GF-D8 (cell line): ENCODE results near the gene ESCO1.
"Not testable (repeated sequence)": the region's sequence is repeated elsewhere in the genome, so short reads cannot be mapped to it uniquely, and the experiment has no call there.

Source experiments
- DNase-seq: peaks from one replicate; lab custom pipeline; 2025; lab: John Stamatoyannopoulos, UW

ESCO1 gene, protein sequence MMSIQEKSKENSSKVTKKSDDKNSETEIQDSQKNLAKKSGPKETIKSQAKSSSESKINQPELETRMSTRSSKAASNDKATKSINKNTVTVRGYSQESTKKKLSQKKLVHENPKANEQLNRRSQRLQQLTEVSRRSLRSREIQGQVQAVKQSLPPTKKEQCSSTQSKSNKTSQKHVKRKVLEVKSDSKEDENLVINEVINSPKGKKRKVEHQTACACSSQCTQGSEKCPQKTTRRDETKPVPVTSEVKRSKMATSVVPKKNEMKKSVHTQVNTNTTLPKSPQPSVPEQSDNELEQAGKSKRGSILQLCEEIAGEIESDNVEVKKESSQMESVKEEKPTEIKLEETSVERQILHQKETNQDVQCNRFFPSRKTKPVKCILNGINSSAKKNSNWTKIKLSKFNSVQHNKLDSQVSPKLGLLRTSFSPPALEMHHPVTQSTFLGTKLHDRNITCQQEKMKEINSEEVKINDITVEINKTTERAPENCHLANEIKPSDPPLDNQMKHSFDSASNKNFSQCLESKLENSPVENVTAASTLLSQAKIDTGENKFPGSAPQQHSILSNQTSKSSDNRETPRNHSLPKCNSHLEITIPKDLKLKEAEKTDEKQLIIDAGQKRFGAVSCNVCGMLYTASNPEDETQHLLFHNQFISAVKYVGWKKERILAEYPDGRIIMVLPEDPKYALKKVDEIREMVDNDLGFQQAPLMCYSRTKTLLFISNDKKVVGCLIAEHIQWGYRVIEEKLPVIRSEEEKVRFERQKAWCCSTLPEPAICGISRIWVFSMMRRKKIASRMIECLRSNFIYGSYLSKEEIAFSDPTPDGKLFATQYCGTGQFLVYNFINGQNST

DNA sequence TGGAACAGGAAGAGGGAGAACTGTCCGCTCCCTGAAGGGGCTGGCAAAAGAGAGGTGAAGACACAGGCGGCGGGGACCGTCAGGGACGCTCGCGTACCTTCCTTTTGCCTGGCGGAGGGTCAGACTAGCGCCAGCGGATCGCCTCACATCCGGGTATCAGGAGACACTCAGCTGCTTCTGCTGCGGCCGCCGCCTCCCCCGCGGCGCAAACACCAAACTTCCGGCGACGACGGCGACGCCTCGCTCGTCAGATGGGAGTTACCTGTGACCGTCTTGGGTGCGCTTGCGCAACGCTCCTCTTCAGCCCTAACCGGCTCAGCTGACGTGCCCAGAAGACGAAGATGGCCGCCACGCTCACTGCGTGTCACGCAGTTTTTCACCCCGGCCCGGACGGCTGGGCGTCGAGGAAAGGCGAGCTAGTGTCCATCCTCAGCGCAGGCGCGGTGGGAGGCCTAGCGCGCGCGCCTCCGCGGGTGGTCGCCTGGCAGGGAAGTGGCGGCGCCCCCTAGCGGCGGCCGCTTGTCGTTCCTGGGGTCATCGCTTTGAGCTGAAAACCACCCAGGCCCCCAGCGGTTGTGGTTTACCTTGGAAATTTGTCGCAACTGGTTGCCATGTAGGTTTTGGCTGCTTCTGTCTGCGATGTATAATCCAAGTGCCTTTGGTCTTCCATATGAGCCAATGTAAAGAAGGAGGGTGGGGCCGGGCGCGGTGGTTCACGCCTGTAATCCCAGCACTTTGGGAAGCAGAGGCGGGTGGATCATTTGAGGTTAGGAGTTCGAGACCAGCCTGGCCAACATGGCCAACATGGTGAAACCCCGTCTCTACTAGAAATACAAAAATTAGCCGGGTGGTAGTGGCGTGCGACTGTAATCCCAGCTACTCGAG, at the start of gene ESCO1:
ESCO1 (minus strand) TSS at position 179 of the 885 bp plus-strand sequence. CDS start 25,861 bp downstream, outside the sequence.
- DNase-seq = peak; percentile 99

GRCh38 chr18:21640375-21640774, 39.9 kb upstream of the ESCO1 start:
- not testable (repeated sequence) for DNase-seq

GRCh38 chr18:21638822-21639221, 38.3 kb upstream of the ESCO1 start:
- DNase-seq = no peak

DNA sequence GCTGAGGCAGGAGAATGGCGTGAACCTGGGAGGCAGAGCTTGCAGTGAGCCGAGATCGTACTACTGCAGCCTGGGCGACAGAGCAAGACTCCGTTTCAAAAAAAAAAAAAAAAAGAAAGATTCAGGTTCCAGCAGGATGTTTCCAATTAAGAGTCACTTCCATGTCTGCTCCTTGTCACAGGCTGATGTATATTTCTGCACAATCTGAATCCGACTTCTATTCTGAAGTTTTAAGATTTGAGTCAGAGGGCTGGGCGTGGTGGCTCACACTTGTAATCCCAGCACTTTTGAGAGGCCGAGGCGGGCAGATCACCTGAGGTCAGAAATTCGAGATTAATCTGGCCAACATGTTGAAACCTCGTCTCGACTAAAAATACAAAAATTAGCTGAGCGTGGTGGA, 36.3 kb upstream of the ESCO1 start:
- no peak for DNase-seq

- DNase-seq = no peak
These were observed 34.2 kb upstream of the ESCO1 start for GRCh38 chr18:21634588-21635199.

DNA sequence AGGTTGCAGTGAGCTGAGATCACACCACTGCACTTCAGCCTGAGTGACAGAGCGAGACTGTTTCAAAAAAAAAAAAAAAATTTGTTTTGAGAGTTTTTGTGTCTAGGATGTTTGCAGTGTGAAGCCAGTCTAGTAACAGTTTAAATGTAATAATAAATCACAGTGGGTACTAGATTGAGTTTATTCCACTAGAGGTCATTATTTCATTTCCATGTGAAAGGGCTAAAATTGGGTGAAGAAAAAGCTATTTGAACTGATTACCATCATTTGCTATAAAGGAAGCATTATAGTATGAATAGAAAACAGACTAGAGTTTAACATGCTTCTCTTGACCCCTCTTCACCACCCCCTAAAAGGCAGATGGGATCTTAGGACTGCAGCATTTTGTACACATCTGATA, 31.9 kb upstream of the ESCO1 start:
- no peak for DNase-seq

- DNase-seq = no peak
These were observed 28.8 kb upstream of the ESCO1 start for GRCh38 chr18:21629089-21629832.

DNA sequence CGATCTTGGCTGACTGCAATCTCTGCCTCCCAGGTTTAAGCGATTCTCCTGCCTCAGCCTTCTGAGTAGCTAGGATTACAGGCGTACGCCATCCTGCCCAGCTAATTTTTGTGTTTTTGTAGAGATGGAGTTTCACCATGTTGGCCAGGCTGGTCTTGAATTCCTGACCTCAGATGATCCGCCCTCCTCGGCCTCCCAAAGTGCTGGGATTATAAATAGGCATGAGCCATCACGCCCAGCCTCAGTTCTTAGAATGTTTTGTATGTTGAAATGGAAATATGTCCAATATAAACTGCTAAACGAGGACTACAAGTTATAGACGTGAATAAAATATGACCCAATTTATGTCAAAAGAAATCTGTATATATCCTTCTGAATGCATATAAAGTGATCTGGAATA, 21.1 kb upstream of the ESCO1 start:
- DNase-seq = not testable (repeated sequence)

DNA sequence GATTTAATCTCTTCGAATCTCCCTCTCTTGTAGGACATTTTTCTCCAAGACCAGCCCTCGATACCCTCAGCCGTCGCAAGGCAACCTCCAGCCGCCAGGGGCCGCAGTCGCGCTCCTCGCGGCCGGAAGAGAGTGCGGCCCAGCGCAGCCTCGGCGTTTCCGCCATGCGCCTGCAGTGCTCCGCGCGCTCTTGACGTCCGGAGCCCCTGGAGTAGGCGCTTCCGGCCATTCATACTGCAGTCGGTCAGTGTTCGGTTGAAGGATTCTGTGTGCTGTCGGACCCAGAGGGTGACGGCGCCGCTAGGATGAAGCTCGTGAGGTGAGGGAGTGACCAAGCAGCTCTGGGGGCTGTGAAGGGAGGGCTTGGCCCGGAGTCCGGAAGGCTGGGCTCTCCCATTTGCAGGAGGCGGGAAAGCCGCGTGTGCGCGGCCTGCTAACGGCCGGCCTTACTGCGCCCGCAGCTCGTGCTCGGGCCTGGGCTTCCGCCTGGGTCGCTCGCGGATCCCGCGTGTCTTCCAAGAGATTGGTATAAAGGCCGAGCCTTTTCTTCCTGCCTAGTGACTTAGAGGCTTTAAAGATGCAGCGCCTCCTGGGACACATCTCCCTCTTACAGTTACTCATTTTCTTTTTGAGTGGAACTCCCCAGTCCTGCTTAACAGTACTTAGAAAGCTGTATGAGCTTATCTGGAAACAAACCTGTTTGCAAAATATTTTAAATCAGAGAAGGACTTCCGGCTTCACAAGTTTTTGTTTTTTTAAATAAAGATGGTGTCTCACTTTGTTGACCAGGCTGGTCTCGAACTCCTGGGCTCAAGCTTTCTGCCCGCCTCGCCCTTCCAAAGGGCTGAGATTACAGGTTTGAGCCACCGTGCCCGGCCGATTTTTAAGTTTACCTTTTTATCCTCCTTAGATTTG, 11.9 kb upstream of the ESCO1 start, which contains the start of gene SNRPD1:
SNRPD1 (plus strand) TSS at position 190 of the 915 bp plus-strand sequence; CDS start at position 306, 116 bp downstream.
- DNase-seq = peak; percentile 81

DNA sequence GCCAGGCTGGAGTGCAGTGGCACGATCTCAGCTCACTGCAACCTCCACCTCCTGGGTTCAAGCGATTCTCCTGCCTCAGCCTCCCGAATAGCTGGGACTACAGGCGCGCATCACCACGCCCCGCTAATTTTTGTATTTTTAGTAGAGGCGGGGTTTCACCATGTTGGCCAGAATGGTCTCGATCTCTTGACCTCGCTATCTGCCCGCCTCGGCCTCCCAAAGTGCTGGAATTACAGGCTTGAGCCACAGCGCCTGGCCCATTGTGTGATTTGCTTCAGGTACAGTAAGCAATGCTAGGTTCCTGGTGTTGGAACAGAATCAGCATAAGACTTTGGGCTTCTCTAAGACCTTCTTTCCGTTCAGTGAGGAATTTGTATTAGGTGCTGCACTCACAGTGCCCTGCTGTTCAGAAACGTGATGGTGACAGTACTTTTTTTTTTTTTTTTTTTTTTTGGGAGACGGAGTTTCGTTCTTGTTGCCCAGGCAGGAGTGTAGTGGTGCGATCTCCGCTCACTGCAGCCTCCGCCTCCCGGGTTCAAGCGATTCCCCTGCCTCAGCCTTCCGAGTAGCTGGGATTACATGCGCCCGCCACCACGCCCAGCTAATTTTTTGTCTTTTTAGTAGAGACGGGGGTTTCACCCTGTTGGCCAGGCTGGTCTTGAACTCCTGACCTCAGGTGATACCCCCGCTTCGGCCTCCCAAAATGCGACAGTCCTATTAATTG, 11.1 kb upstream of the ESCO1 start:
- not testable (repeated sequence) for DNase-seq

DNA sequence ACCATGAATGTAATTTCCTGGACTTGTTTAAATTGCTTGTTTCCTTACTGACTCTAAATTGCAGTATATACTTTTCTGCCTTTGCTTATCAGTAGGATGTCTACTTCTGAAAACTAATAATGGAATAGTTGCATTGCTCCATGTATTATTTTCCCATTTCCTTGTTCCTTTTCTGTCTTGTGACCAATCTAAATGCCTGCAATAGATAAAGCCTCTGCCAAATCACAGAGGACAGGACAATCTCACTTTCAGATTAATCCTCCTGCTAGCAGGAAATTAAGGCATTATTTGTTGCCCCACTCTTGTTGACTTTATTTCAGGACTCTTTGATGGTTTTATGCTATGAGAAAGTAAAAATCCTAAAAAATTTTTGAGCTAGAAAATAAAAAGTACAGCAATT, 4.7 kb upstream of the ESCO1 start:
- DNase-seq = no peak

DNA sequence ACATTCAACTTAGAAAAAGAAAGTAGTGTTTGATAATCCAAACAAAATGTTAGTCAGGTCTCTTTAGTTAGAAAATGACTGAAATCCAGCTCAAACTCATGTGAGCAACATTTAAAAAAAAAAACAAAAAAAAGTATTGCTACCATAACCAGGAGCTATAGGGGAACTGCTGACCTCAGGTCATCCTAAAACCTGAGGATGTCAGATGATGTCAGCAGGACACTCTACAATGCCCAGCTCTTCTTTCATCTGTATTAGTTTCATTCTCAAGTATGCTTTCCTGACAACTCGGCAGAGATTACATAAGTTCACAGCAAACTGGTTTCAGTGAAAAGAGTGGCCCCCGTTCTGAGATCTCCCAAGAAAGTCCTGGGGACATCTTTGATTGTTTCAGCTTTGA, 4.2 kb upstream of the ESCO1 start:
- no peak for DNase-seq

DNA sequence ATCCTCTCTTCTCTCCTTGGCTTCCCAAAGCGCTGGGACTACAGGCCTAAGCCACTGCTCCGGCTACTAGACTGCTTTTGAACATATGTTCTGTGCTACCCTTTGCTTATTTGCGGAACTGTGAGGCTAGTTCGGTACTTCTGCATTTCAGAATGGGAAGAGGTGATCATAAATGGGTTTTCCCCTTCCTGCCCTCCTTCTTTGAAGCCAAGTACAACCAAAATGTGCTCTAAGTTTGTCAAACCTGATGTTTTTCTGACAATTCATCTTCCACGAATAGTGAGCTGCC, 1.7 kb upstream of the ESCO1 start:
- DNase-seq = no peak

GRCh38 chr18:21599585-21600525, 649 bp downstream of the ESCO1 start:
- DNase-seq = peak; percentile 54

- DNase-seq = peak; percentile 53
These were observed 1.5 kb downstream of the ESCO1 start for GRCh38 chr18:21598726-21599584.

GRCh38 chr18:21597620-21598019, 2.9 kb downstream of the ESCO1 start:
- no peak for DNase-seq
